Smooth muscle cell (in vitro differentiated cells): ENCODE measurements around the gene KAT8. TPM values are rescaled to one million over a fixed set of nuclear protein-coding genes. Genes with fewer than 3 reads are reported as not detected.
A peak's percentile ranks its signal among the peaks of the same experiment; 100 is the strongest.
"Not testable (repeated sequence)": the region's sequence is repeated elsewhere in the genome, so short reads cannot be mapped to it uniquely, and the experiment has no call there.

Experiments
- DNase-seq: peaks from one replicate; lab custom pipeline; 2025; ENCODE audit not compliant: unreplicated experiment; lab: John Stamatoyannopoulos, UW
- H2AFZ ChIP-seq: fragments of 200-600 bp; sonication (generic); 2 replicates; pipeline ENCODE4 v1.6.0; 2016; ENCODE audit warnings: antibody characterized with exemption, low read depth, mild to moderate bottlenecking
- H3F3A ChIP-seq: fragments of 200-600 bp; sonication (generic); 2 replicates; pipeline ENCODE4 v1.6.0; 2017; ENCODE audit warnings: antibody characterized with exemption, low read depth
- H3K27ac ChIP-seq: fragments of 200-600 bp; sonication (generic); 2 replicates; pipeline ENCODE4 v1.5.1; 2016; ENCODE audit warnings: low read depth, mild to moderate bottlenecking
- H3K27me3 ChIP-seq: fragments of 200-600 bp; sonication (generic); 2 replicates; pipeline ENCODE4 v1.6.1; 2016; ENCODE audit warnings: low read depth, mild to moderate bottlenecking
- H3K36me3 ChIP-seq: fragments of 200-600 bp; sonication (generic); 2 replicates; pipeline ENCODE4 v1.5.1; 2016; ENCODE audit warnings: low read depth
- H3K4me1 ChIP-seq: fragments of 200-600 bp; sonication (generic); 2 replicates; pipeline ENCODE4 v1.5.1; 2016; ENCODE audit warnings: low read depth
- H3K4me2 ChIP-seq: fragments of 200-600 bp; sonication (generic); 2 replicates; pipeline ENCODE4 v1.6.0; 2016; ENCODE audit warnings: mild to moderate bottlenecking
- H3K4me3 ChIP-seq: fragments of 200-600 bp; sonication (generic); 2 replicates; pipeline ENCODE4 v1.5.1; 2016; ENCODE audit warnings: mild to moderate bottlenecking
- H3K79me2 ChIP-seq: fragments of 200-600 bp; sonication (generic); 2 replicates; pipeline ENCODE4 v1.6.0; 2016; ENCODE audit warnings: low read depth, mild to moderate bottlenecking
- H3K9ac ChIP-seq: fragments of 200-600 bp; sonication (generic); 2 replicates; pipeline ENCODE4 v1.6.0; 2016; ENCODE audit warnings: low read depth
- H3K9me3 ChIP-seq: fragments of 200-600 bp; sonication (generic); replicated peaks from 2 replicates; pipeline ENCODE4 v1.5.1; 2016; ENCODE audit warnings: low read depth
- H4K20me1 ChIP-seq: fragments of 200-600 bp; sonication (generic); 2 replicates; pipeline ENCODE4 v1.6.0; 2016; ENCODE audit warnings: low read depth
- CTCF ChIP-seq: fragments of 200-600 bp; sonication (generic); IDR thresholded peaks from 2 replicates; pipeline ENCODE4 v1.5.1; 2017; ENCODE audit warnings: borderline replicate concordance, mild to moderate bottlenecking, antibody characterized with exemption; ENCODE audit not compliant: insufficient read depth, poor library complexity, severe bottlenecking
- WGBS: methylation state at CpG from one replicate; pipeline ENCODE4 v1.1.7; 2016; ENCODE audit warnings: low lambda C conversion rate; 5-methylcytosine and 5-hydroxymethylcytosine counted together
- polyA plus RNA-seq: library from polyadenylated mRNA; unstranded; fragments of >200 nt; fragmentation: Nextera tagmentation; extraction: Ambion mirVana; gene quantifications from 2 replicates; pipeline ENCODE4 v1.2.1, GENCODE V29; 2016
- total RNA-seq: library from RNA; depleted of rRNA; stranded (reverse); fragments of >200 nt; gene quantifications from 2 replicates; pipeline ENCODE4 v1.2.3, GENCODE V29; 2014

Gene KAT8
- total and polyA plus RNA-seq, 2 experiments from 2014 or later: 29.1 to 32.9 TPM

- Histone ChIP-seq H3K4me1 (peaks cover 11% of the 10 kb centered on the region), H3F3A (no peaks in the 10 kb centered on the region), H3K27me3 (no peaks in the 10 kb centered on the region), H3K36me3 (no peaks in the 10 kb centered on the region), H3K4me2 (peak within 1 kb of the TSS; percentile 80), H3K9ac (peak within 1 kb of the TSS; percentile 58), H3K4me3 (peak within 1 kb of the TSS; percentile 49), H3K9me3 (no peaks in the 10 kb centered on the region), H4K20me1 (peaks cover 5% of the 10 kb centered on the region), H3K27ac (peak within 1 kb of the TSS; percentile 56), H3K79me2 (no peaks in the 10 kb centered on the region), H2AFZ (no peak within 1 kb of the TSS)
- no peak for DNase-seq
- 33% methylated on average over 19 of the region's 22 CpGs for WGBS
- no peak for TF ChIP-seq CTCF
Observed at GRCh38 chr16:31135535-31136286, 18.2 kb downstream of the KAT8 start, which contains the start of gene PRSS8. Gene PRSS8, minus strand, starts transcription at chr16:31135727. Its CDS starts 229 bp downstream, at chr16:31135498.

- no peak for TF ChIP-seq CTCF
- H2AFZ ChIP-seq: no peak overlapping the region
Observed at GRCh38 chr16:31136287-31136662, 18.8 kb downstream of the KAT8 start.

GRCh38 chr16:31136822-31137499 lies 19.5 kb downstream of the KAT8 start:
- not testable (repeated sequence) for H3K27me3 ChIP-seq, H3K4me2 ChIP-seq
- WGBS: 96% methylated on average over 20 of the region's 20 CpGs

More at GRCh38 chr16:31136287-31136662, 18.8 kb downstream of the KAT8 start:
- DNase-seq: no peak
- H3K9me3 ChIP-seq: no peaks in the 10 kb centered on the region
- no peaks in the 10 kb centered on the region for H3K36me3 ChIP-seq
- H3F3A ChIP-seq: no peaks in the 10 kb centered on the region
- WGBS: 91% methylated on average over 6 of the region's 6 CpGs
- no peaks in the 10 kb centered on the region for H3K27me3 ChIP-seq
- peaks cover 5% of the 10 kb centered on the region for H4K20me1 ChIP-seq
- peaks cover 11% of the 10 kb centered on the region for H3K4me1 ChIP-seq
- H3K79me2 ChIP-seq: no peaks in the 10 kb centered on the region
- H3K4me3 ChIP-seq: no peak overlapping the region
- H3K9ac ChIP-seq: no peak overlapping the region
- no peak overlapping the region for H3K4me2 ChIP-seq
- H3K27ac ChIP-seq: no peak overlapping the region

More at GRCh38 chr16:31136822-31137499, 19.5 kb downstream of the KAT8 start:
- H3K36me3 ChIP-seq, H3K9me3 ChIP-seq, H3K4me3 ChIP-seq, H3K79me2 ChIP-seq, H4K20me1 ChIP-seq, H3K27ac ChIP-seq, H2AFZ ChIP-seq, DNase-seq, H3K9ac ChIP-seq, H3F3A ChIP-seq: not testable (repeated sequence)
- H3K4me1 ChIP-seq: peaks cover 17% of the 10 kb centered on the region
